Measurements from ENCODE around the gene SH3BP2. TPM values are rescaled to one million over a fixed set of nuclear protein-coding genes. Genes with fewer than 3 reads are reported as not detected.

Gene SH3BP2
- total RNA-seq, 1 donor from 2014 or later, result 45.4 TPM

DNA sequence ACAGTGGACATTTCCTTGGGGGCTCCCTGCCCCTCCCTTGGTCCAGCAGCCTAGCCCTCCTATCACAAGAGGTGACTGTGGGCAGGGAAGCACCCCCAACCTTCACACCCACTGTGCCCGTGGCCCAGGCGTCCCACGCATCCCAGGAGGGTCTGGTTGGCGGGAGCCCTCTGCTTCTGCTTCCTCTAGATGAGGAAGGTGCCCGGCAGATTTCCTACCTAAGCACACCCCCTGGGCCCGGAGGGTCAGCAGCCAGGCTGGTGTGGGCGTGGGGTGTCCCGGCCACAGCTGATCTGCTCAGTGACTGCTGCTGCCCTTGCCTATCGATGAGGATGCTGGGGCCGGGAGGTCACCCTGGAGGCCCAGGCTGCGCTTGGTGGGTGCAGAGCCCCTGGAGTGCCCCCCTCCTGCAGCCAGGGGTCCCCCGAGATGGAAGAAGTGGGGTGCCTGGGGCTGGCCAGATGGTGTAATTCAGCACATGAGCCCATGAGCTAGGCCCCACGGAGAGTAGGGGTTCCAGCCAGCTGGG, 12.2 kb downstream of the SH3BP2 start:
- Mint-ChIP-seq H3K9me3 (no peaks in the 10 kb centered on the region), H3K27ac (no peak overlapping the region), H3K4me3 (no peak overlapping the region), H3K27me3 (no peaks in the 10 kb centered on the region), H3K36me3 (no peaks in the 10 kb centered on the region), H3K4me1 (ENCODE audit: unreplicated experiment) (peaks cover 13% of the 10 kb centered on the region)
- TF ChIP-seq, protein P1, sequence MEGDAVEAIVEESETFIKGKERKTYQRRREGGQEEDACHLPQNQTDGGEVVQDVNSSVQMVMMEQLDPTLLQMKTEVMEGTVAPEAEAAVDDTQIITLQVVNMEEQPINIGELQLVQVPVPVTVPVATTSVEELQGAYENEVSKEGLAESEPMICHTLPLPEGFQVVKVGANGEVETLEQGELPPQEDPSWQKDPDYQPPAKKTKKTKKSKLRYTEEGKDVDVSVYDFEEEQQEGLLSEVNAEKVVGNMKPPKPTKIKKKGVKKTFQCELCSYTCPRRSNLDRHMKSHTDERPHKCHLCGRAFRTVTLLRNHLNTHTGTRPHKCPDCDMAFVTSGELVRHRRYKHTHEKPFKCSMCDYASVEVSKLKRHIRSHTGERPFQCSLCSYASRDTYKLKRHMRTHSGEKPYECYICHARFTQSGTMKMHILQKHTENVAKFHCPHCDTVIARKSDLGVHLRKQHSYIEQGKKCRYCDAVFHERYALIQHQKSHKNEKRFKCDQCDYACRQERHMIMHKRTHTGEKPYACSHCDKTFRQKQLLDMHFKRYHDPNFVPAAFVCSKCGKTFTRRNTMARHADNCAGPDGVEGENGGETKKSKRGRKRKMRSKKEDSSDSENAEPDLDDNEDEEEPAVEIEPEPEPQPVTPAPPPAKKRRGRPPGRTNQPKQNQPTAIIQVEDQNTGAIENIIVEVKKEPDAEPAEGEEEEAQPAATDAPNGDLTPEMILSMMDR (conservative IDR thresholded peaks at IDR 0.05), result no peak
- no peak for DNase-seq (ENCODE audit: extremely low spot score, unreplicated experiment)

DNA sequence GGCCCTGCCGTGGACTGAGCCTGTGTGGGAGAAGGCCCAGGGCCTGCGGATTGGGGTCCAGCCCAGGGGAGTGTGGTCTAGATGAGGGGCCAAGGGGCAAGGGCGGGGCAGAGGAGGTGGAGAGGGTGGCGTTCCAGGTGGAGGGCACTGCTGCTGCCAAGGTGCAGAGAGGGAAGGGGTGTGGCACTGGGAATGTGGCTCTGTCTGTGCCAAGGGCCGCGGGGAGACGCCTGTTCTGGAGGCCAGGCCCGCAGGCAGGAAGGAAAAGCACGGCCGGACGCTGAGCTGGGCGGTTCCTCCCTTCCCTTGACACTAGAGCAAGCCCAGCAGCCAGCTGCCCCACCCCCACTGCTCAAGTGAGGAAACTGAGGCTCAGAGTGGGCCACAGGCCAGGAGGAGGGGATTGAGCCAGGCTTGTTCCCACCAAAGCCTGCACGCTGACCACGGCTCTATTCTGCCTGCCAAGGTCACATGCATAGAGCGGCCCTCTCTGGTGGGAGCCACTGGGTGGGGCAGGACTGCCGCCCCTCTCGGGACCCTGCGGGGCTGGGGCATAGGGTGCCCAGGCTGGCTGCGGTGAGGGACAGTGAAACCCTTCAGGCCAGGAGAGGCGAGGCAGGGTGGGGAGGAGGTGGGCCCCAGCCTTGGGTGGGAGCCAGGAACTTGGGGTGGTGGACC, 13.0 kb downstream of the SH3BP2 start:
- Mint-ChIP-seq H3K4me1 (ENCODE audit: unreplicated experiment) (peaks cover 13% of the 10 kb centered on the region), H3K27ac (no peak overlapping the region), H3K4me3 (no peak overlapping the region), H3K27me3 (no peaks in the 10 kb centered on the region), H3K9me3 (no peaks in the 10 kb centered on the region), H3K36me3 (no peaks in the 10 kb centered on the region)
- no peak for DNase-seq (ENCODE audit: extremely low spot score, unreplicated experiment)
- TF ChIP-seq, protein P1 (conservative IDR thresholded peaks at IDR 0.05), result no peak

DNA sequence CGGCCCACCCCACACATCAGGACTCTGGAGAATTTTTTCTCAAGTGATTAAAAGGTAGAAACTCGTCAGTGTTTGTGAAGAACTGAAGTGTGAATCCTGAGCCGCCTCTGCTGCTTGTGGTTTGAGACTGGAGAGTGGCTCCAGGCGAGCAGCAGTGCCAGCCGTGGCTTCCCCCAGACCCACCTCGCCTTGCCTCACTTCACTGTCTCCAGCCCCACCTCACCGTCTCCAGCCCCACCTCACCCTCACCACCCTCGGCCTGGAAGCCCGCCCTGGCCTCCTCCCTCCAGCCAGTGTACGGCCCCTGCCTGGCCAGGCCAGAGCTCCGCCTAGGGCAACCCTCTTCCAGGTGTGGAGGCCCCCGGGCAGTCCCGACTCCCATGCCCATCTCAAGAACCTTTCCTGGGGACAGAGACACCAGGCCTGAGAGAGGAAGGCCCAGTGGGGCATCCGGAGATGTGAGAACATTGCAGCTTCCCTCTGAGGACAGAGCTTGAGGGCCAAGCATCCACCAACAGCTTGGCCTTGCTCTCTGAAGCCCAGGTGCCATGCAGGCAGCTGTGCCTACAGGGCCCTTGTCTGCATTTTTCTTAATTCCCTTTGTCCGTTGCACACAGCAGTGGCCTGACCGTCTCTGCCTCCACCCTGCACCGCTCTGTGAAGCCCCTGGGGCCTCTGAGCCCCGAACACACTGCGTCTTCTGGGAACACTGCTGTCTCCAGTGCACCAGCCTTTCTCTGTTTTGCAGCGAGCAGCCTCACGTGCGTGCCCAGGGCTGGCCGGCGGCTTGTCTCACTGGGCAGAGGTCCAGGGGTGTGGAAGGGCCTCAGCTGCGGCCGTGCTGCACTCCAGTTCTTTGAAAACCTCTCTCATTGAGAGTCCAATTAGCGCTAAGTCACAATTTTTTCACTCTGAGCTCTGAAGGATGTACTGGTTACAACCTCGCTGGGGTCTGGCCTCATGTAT, 13.8 kb downstream of the SH3BP2 start:
- H3K27me3 Mint-ChIP-seq, result no peaks in the 10 kb centered on the region
- H3K9me3 Mint-ChIP-seq, result no peaks in the 10 kb centered on the region
- peak overlapping the region; percentile 46 for H3K27ac Mint-ChIP-seq
- H3K4me1 Mint-ChIP-seq (ENCODE audit: unreplicated experiment), result peaks cover 11% of the 10 kb centered on the region
- no peaks in the 10 kb centered on the region for H3K36me3 Mint-ChIP-seq
- H3K4me3 Mint-ChIP-seq, result no peak overlapping the region
- no peak for DNase-seq (ENCODE audit: extremely low spot score, unreplicated experiment)
- TF ChIP-seq, protein P1 (conservative IDR thresholded peaks at IDR 0.05), result no peak

DNA sequence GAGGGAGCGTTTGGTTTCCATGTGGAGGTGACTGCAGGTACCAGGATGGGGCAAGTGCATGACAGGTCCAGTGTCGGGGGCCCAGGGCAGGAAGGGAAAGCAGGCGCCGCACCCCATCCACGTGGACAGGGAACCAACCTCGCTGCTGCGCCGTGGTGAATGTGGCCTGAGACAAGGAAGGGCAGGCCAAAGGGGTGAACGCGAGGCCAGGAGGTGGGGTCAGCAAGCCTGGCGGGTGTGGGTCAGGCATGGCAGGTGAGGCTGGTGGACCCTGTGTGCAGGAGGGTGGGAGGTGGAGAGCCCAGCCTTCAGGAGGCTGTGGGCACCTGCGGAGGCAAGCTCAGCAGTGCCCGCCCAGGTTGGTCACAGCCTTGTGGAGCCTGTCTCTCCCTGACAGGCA, 14.7 kb downstream of the SH3BP2 start:
- Mint-ChIP-seq H3K36me3 (no peaks in the 10 kb centered on the region), H3K4me3 (no peak overlapping the region), H3K27ac (peak overlapping the region; percentile 46), H3K27me3 (no peaks in the 10 kb centered on the region), H3K4me1 (ENCODE audit: unreplicated experiment) (peaks cover 15% of the 10 kb centered on the region), H3K9me3 (no peaks in the 10 kb centered on the region)
- DNase-seq (ENCODE audit: extremely low spot score, unreplicated experiment), result no peak
- TF ChIP-seq, protein P1 (conservative IDR thresholded peaks at IDR 0.05), result no peak

DNA sequence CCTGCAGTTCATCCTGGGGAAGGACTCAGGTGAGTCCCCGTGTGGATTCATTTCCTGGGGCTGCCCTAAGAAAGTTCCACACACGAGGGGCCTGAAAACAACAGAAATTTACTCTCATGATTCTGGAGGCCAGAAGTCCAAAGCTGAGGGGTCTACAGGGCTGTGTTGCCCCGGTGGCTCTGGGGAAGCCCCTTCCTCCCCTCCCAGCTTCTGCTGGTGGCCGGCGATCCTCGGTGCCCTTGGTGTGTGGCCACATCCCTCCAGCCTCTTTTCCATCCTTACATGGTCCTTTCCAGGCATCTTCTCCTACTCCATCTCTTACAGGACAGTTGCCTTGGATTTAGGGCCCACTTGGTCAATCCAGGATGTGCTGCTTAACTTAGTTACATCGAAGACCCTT, 15.1 kb downstream of the SH3BP2 start:
- no peaks in the 10 kb centered on the region for H3K36me3 Mint-ChIP-seq
- H3K4me3 Mint-ChIP-seq, result no peak overlapping the region
- H3K4me1 Mint-ChIP-seq (ENCODE audit: unreplicated experiment), result peaks cover 15% of the 10 kb centered on the region

More for the DNA sequence above, 15.1 kb downstream of the SH3BP2 start:
- Mint-ChIP-seq H3K9me3 (no peaks in the 10 kb centered on the region), H3K27ac (no peak overlapping the region), H3K27me3 (no peaks in the 10 kb centered on the region)
- TF ChIP-seq, protein P1 (conservative IDR thresholded peaks at IDR 0.05), result no peak
- no peak for DNase-seq (ENCODE audit: extremely low spot score, unreplicated experiment)

Data from type B pancreatic cell (in vitro differentiated cells).